Measurements from ENCODE around the gene ROBO1.

GRCh38 chr3:79063624-79064023 lies 704.2 kb downstream of the ROBO1 start:
- TF ChIP-seq CTCF (IDR thresholded peaks at IDR 0.05) (no peak), EZH2 (IDR thresholded peaks at IDR 0.05; ENCODE audit: borderline replicate concordance, insufficient read depth, low read depth, low read length, poor library complexity, severe bottlenecking) (no peak)

Data from B cell (primary cell).